Endothelial cell of hepatic sinusoid (primary cell): ENCODE results near the gene SLC27A1.

ENCODE experiments used
- in situ Hi-C: cut with HindIII; loops from 2 replicates; pipeline ENCODE4 v1.10.0; 2017; ENCODE audit warnings: low sequenced_read_pairs

SLC27A1 gene

GRCh38 chr19:17470068-17470841 lies at the start of gene SLC27A1:
SLC27A1 (plus strand) TSS chr19:17470524; CDS start chr19:17470541, 17 bp downstream.
- in situ Hi-C loops, result no loop called here

DNA sequence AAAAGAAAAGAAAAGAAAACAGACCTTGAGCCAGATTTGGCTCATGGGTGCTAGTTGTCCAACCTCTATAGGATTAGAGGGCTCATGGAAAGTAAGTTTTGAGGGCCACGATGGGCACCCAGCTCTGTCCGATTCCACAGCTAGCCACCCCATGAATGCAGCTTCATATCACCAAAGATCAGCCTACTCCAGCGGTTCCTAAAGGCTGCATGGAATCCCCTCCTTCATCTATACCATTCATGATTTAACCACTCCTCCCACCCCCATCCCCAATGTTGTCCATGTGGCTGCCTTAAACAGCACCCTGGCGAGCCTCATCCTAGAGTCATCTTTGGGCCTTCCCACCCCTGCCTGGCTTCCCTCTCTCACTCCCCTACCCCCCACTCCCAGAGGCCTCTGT lies 48.4 kb upstream of the SLC27A1 start:
- in situ Hi-C loops, result no loop called here

GRCh38 chr19:17423429-17424208 lies 46.7 kb upstream of the SLC27A1 start:
- in situ Hi-C loops, result no loop called here

- in situ Hi-C loops, result no loop called here
Observed at GRCh38 chr19:17424743-17425365, 45.5 kb upstream of the SLC27A1 start.

DNA sequence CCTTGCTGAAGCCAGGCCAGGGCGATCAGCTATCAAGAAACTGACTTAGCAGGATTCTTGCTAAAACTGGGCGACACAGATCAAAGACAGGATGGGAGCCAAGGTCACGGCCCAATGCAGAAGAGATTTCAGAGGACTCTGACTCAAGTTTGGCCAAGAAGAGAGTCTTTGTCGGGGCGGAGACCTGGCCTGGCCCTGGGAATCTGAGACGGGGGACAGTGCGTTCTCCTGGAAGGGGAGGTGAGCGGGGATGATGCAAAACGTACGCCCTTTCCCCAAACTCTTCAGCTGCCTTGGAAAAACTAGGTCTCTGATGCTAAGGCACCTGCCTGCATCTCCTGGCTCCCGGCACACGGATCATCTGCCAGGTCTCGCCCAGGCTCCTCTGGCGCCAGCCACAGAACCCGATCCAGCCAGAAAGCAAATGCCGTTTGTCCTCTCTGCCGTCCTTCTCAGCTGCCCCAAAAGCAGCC lies 40.6 kb upstream of the SLC27A1 start:
- in situ Hi-C loops, result no loop called here

DNA sequence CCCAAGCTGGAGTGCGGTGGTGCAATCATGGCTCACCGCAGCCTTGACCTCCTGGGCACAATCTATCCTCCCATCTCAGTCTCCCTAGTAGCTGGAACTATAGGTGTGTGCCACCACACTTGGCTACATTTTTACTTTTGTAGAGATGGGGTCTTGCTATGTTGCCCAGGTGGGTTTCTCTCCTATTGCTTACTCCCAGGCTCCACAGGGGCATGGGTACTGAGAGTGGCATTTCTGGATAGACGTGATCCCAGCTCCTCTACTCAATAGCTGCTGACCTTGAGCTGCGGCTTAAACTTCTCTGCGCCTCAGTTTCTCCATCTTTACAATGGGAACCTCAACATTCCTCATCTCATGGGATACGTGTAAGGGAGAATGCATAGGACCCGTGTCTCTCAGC lies 38.9 kb upstream of the SLC27A1 start:
- in situ Hi-C loops, result no loop called here

DNA sequence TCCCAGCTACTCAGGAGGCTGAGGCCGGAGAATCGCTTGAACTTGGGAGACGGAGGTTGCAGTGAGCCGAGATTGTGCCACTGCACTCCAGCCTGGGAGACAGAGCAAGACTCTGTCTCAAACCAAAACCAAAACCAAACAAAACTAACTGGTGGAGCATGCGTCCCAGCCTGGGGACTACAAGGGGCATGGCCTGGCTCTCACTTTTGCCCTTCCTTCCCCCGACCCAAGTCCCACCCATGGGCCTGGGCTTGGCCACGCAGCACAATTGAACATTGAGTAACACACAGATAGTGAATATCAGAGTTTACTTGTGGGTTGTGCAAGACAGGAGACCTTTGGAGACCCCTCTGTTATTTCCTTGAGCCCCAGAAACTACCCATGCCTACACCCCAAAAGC lies 35.1 kb upstream of the SLC27A1 start:
- in situ Hi-C loops, result no loop called here

- in situ Hi-C loops, result no loop called here
Observed at GRCh38 chr19:17436094-17436873, 34.0 kb upstream of the SLC27A1 start.

DNA sequence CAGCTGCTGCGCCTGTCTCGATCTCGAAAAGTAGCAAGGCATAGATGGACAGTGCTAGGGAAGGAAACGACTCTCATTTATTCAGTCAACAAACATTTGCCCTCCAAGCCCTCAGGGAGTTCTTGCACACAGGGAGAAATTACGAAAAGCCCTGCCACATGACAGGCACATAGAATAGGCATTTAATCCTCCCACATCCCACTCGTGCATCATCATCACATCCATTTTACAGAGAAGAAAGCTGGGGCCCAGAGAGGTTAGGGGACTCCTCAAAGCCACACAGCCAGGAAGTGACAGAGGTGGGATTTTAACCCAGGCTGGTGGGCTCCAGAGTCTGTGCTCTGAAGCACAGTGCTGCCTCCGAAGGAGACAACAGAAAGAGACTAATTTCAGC lies 33.5 kb upstream of the SLC27A1 start:
- in situ Hi-C loops, result no loop called here

DNA sequence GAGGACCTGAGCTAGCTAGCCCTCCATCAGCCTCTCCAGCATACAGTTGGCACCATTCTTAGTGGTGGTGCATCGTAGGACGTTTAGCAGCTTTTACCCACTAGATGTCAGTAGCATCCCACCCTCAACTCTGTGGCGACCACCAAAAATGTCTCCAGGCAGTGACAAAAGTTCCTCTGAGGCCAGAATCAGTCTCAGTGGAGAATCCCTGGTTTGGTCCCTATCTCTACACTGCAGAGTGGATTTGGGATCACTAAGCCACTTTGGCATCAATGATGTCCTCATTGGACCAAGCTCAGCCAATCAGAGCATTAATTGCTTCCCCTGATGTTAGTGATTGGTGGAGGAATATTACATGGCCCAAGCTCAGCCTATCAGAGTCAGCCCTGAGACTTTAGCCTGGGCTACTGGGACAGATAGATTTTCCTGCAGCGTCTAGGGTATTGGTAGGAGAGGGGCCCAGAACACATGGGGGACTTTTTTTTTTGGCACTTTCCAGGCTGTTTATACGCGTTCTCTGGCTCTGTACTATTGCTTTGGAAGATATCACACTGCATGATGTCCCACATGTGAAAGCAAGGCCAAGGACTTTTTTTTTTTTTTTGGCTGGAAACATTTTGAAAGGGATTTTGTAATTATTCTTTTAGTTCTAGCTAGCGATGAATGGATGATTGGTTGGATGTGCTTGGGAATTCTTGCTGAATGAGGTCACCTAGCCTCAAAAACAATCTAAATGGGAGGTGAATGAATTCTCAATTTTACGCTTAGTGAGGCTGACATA lies 28.9 kb upstream of the SLC27A1 start:
- in situ Hi-C loops, result no loop called here

DNA sequence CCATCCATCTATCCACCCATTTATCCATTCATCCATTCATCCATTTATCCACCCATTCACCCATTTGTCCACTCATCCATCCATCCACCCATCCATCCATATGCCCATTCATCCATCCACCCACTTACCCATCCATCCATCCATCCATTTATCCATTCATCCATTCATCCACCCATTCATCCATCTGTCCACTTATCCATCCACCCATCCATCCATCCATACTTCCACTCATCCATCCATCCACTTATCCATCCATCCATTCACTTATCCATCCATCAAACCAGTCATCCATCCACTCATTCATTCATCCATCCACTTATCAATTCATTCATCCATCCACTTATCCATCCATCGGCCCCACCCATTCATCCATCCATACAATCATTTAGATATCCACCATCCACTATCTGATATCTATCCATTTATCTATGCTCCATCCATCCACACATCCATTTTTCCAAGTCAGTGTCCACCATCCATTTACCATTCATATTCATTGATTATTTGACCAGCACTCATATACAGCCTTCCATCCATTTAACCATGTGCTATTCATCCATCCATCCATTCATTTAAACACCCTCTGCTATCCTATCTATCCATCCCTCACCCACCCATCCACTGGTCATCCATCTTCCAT lies 24.7 kb upstream of the SLC27A1 start:
- in situ Hi-C loops, result no loop called here

GRCh38 chr19:17447704-17448130 lies 22.6 kb upstream of the SLC27A1 start:
- in situ Hi-C loops, result no loop called here

DNA sequence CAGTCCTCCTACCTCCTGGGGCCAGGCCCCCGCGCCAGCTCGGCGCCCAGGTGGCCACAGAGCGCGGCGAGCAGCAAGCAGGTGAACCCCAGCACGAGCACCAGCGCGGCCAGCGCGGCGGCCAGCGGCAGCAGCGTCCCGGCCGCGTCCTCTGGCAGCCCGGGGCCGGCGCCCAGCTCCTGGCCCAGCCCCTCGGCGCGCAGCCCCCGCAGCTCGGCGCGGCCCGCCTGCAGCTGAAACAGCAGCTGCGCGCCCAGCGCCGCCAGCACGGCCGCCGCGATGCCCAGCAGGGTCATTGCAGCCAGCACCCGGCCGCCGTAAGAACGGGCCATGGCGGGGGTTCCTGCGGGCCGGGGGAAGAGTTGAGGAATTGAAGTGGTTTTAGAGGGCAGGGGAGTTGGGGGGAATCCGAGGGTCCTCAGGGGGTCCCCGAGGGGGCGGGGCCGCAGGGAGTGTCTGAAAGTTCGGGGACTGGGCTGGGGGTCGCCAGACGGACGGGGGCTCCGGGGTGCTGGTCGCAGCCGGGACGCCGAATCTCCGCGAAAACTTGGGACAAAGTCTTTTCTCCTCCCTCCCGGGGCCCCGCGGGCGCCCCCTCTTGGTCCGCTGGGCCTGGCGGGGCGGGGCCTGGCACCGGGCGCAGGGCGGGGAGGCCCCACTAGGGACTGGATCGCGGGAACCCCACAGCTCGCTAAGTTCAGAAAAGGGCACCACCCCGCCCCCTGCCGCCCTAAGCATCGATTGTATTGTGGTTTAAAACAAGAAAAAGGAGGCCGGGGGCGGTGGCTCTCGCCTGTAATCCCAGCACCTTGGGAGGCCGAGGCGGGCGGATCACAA lies 22.0 kb upstream of the SLC27A1 start, which contains the start of gene TMEM221:
Gene TMEM221 (minus strand): TSS at position 538 of the 837 bp plus-strand sequence. CDS start 206 bp downstream, at position 332.
- in situ Hi-C loops, result no loop called here

DNA sequence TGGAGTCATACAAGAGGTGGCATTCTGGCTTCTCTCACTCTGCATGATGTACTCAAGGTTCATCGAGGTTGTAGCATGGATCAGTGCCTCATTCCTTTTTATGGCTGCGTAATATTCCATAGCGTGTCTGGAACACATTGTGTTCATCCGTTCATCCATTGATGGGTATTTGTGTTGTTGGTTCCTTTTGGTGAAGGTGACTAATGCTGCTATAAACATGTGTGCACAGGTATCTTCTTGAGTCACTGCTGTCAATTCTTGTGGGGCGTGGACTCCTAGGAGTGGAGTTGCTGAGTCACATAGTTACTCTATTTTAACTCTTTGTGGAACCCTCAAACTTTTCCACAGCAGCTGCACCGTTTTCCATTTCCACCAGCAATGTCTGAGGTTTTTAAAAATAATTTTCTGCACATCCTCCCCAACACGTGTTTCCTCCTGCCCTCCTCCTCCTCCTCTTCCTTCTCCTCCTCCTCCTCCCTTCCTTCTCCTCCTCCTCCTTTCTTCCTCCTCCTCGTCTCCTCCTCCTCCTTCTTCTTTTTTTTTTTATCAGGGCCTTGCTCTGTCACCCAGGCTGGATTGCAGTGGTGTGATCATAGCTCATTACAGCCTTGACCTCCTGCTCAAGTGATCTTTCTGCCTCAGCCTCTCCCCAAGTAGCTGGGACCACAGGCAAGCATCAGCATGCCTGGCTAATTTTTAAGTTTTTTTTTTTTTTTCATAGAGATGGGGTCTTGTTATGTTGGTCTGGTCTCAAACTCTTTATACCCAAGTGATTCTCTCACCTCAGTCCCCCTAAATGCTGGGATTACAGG lies 19.9 kb upstream of the SLC27A1 start:
- in situ Hi-C loops, result no loop called here

GRCh38 chr19:17451820-17452219 lies 18.5 kb upstream of the SLC27A1 start:
- in situ Hi-C loops, result no loop called here

DNA sequence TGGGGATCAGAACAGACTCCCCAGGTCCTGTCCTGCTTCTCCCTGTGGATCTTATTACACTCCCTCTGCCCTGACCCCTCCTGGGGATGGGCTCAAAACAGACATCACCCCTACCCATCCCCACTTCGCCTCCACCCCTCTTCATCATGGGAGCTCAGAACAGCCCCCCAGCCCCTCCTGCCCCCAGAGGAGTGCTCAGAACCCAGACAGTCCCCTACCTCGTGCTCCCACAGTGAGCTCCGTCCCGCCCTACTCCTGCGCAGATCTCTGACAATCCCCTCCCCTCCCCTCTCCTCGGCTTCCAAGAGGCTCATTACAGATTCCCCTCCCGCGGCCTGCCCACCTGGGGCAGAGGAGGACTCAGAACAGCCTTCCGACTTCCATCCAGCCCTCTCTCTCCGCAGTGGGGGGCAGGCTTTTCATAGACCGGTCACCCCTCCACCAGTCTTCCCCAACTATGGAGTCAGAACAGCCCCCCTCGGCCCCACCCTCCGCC lies 15.7 kb upstream of the SLC27A1 start:
- in situ Hi-C loops, result no loop called here

DNA sequence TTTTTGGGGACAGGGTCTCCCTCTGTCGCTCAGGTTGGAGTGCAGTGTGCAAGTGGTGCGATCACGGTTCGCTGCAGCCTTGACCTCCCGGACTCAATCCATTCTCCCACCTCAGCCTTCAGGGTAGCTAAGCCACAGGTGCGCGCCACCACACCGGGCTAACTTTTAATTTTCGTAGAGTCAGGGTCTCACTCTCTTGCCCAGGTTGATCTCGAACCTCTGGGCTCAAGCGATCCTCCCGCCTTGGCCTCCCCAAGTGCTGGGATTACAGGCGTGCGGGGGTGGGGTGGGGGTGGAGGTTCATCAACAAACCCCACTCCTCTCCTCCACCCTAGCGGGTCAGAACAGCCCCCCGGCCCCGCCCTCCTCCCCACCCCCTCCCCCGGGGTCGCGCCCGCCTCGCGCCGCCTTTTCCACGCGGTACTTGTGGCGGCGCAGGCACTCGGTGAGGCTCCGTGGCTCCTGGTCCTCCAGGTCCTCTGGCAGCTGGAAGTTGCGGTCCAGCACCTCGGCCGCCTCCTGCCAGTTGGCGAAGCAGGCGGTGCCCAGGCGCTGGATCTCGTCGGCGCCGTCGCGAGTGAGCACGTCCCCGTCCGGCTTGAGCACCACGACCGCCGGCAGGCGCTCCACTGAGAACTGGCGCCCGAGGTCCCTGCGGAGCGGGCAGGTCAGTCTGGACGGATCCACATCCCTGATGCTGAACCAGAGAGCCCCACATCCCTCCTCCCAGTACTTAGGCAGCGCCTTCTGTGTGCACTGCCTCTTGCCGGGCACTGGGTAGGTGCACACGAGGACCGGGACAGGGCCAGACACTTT lies 14.8 kb upstream of the SLC27A1 start:
- in situ Hi-C loops, result no loop called here
